GM19455 (cell line): Measurements from ENCODE around the gene ARHGEF28.

Source experiments
- ATAC-seq: cut with Tn5 transposase; IDR thresholded peaks from one replicate; pipeline ENCODE4 v1.9.1; 2021; ENCODE audit not compliant: unreplicated experiment

The ARHGEF28 gene

DNA sequence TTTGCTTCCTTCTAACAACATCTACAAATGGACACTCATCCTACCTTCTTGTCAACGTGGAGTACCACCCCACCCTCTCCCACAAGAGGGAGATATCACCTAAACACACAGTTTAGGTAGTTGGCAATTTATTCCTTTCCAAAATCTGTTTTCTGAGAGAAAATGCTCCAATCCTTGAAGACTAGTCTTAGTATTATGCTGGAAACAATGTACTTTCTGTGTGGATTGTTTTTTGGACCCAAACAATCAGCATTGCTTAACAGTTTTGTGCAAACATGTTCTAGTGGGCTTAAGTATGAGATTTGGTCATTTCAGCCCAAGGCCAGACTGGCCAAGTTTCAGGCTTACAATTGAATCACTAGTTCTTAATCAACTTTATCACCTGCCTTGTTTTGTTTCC lies 359.1 kb downstream of the ARHGEF28 start:
- ATAC-seq = no peak

DNA sequence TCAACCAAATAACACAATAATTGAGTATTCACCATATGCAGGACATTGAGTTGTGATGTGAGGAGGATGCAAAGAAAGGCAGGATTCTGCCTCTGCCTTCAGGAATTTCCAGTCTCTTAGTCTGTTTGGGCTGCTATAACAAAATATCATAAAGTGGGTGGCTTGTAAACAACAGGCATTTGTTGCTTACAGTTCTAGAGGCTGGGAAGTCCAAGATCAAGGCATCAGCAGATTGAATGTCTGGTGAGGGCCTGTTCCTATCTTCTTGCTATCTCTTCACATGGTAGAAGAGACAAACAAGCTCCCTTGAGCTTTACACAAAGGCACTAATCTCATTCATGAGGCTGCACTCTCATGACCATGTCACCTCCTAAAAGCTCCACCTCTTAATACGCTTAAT lies 360.7 kb downstream of the ARHGEF28 start:
- no peak for ATAC-seq

DNA sequence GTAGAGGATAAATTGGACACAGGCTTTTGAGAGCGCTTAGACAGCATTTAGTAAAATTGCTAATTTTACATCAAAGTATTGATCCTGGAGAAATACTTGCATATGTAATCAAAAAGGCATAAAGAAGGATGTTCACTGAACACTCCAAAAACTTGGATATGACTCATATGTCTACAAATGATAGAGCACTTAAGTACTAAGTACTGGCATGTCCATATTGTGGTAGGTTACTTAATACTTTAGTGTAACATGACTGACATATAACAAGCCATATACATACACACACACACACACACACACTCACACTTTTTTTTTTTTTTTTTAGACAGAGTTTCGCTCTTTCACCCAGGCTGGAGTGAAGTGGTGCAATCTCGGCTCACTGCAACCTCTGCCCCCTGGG lies 361.9 kb downstream of the ARHGEF28 start:
- no peak for ATAC-seq

DNA sequence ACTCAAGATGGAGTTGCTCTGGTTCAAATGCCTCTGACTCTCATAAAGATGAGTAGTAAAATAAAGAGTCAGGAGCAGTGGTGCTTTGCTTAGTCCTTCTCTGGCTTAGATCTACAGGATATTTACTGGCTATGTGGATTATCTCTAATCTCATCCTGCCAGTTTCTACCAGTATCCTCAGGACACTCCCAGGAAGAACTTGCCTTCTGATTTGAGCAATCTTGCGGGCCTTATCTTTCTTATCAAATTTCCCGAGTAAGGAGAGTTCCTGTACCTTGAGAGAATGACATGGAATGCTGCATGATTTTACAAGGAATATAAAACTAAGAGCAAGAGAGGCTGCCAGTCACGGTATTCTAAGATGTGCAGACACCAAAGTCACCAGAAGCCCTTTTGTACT lies 364.0 kb downstream of the ARHGEF28 start:
- ATAC-seq = no peak
